ENCODE results near the gene ZNF543. TPM values are rescaled to one million over a fixed set of nuclear protein-coding genes. Genes with fewer than 3 reads are reported as not detected.
"Not testable (repeated sequence)": the region's sequence is repeated elsewhere in the genome, so short reads cannot be mapped to it uniquely, and the experiment has no call there.

The ZNF543 gene
- total RNA-seq, 1 donor from 2014 or later, result 7.8 TPM

DNA sequence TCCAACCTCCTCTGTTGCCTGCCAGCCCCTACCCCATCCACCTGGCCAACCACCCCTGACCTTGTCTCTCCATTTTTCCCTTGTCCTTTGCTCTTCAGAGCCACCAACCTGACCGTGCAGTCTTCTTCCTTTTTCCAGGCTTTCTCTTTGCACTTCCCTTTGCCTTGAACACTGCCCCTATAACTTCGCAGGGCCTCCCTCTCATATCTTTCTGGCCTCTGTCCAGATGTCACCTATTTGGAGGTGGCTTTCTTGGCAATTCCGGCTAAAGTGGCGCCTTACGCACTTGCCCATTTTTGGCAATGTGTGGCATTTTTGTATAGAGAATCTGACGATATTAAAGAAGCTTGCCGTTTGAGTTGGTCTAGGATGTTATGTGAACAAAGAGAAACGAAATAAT lies 844 bp downstream of the ZNF543 start:
- no peak for DNase-seq (ENCODE audit: low read depth in 2 of 2)

DNA sequence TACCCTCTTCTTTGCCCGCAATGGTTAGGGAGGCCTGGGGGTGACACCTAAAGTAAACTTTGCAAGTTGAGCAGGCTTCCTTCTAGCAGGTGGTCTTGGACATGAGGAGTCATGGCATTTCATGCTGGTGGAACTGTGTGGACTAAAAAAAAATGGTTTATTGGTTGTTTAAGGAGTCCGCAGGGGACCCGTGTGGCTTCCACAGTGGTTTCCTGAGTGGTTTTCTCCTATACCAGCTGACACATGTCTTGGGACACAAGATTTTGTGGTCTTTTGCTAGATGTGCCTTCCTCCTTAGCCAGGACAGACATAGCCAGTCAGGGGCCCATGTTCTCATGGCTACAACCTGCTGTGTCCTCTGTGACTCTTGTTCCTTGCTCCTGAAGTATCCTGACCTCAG lies 1.5 kb downstream of the ZNF543 start:
- no peak for DNase-seq (ENCODE audit: low read depth in 2 of 2)

DNA sequence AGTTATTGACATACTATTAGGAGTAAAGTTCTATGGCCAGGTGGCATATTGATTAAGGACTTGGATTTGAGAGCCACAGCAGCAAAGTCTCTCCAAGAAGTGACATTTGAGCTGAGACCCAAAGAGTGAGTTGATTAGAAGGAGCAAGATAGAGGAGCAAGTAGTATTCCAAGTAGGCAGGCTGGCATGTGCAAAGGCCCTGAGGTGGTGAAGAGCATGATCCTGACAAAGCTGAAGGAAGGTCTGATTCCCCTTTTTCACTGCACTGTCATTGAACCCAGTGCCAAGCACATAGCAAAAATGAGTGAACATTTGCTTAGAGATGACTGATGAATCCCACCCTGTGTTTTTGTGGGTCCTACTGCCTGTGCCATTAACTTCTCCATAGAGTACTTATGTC lies 4.7 kb downstream of the ZNF543 start:
- no peak for DNase-seq (ENCODE audit: low read depth in 2 of 2)

DNA sequence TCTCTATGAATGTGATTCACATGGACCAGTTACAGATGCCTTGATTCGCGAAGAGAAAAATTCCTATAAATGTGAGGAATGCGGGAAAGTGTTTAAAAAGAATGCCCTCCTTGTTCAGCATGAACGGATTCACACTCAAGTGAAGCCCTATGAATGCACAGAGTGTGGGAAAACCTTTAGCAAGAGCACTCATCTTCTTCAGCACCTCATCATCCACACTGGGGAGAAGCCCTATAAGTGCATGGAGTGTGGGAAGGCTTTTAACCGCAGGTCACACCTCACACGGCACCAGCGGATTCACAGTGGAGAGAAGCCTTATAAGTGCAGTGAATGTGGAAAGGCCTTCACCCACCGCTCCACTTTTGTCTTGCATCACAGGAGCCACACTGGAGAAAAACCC lies 7.7 kb downstream of the ZNF543 start:
- no peak for DNase-seq (ENCODE audit: low read depth in 2 of 2)

DNA sequence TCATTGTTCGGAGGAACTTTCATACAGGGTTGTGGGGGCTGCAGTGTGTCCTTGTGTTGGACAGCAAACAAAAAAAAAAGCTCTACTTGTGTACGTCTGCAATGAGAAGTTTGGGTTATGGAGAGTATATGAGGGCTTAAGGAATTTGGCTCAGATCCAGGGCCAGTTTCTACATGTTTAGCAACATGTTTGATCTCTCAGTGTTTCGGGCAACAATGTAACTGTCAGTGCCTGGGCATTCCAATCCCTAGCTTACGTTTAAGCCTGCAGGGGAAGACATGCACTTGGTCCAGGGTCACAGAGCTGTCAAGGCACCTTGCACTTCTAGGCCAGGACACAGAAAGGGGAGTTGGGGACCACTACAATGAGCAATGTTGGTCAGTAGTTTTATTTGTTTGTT lies 13.9 kb downstream of the ZNF543 start:
- no peak for DNase-seq (ENCODE audit: low read depth in 2 of 2)

DNA sequence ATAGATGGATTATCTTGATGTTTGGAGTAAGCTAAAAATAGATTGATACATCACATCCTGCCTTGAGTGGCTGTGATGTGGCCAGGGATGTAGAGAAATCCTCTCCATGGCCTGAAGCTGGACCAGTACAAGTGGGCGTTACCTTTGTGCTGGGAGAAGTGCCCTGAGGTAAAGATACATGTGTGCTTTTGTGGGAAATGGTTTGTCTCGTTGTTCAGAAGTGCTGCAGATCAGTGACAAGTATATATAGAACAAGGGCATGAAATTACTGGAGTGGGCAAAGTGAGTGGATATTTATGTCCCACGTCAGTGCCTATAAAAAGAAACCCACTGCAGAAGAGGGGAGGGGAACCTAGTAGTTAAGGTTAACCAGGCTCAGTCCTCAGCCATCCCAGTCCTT lies 18.6 kb downstream of the ZNF543 start:
- DNase-seq (ENCODE audit: low read depth in 2 of 2), result no peak

DNA sequence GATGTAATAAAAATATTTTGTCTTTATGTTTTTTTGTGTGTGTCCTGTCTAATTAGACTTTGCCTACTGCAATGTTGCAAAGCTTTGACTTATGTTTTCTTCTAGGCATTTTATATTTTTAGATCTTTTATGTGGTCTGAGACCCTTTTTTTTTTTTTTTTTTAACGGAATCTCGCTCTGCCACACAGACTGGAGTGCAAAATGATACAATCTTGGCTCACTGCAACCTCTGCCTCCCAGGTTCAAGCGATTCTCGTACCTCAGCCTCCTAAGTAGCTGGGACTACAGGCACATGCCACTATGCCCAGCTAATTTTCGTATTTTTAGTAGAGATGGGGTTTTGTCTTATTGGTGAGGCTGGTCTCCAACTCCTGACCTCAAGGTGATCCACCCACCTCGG lies 22.3 kb downstream of the ZNF543 start:
- no peak for DNase-seq (ENCODE audit: low read depth in 2 of 2)

DNA sequence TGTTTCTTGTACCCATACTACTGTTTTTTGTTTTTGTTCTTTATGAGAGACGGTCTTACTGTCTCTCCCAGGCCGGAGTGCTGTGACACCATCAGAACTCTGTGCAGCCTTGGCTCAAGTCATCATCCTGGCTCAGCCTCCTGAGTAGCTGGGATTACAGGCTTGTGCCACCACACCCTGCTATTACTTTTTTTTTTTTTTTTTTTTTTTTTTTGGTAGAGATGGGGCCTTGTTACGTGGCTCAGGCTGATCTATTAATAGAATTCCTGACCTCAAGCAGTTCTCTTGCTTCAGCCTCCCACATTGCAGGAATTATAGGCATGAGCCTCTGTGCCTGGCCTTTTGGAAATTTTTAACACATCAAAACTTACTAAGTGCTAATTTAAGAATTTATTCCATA lies 27.9 kb downstream of the ZNF543 start:
- no peak for DNase-seq (ENCODE audit: low read depth in 2 of 2)

DNA sequence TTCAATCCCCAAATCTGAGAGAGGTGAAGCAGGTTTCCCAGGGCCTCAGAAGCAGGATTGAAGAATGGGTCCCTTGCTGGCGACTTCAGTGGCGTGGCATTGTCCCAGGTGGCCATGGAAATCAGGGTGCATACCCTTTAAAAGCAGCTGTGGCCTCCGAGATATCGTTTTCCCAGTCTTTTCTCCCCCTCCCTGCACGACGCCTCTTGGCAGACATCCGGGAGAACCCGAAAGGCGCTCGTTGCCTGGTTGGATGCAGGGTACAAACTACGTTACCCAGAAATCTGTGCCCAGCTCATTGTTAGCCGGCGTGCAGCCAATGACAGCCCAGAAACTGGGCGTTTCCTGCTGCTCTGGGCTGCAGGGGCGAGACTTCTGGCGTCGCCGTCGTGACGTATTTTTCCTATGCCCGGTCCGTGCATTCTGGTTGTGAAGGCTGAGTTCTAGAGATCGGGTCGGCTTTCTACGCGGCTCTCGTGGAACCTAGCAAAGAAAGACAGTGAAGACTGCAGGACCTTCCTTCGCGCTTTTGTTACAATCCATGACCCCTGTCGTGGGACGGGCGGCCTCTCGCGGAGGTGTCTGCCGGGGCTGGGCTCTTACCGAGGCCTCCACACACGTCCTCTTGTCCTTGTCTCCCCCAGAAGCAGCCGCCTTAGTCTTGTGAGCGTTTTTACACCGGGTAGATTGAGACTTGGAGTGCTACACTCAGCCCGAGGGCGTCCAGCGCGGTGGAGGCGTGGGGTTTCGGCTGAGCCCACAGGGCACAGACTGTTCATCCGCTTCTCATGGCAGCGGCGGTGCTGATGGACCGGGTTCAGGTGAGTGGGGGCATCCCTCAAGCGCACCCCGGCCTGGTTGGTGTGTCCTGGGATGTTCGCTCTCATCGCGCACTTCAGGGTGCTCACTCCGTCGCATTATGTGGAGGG lies 30.9 kb downstream of the ZNF543 start, which contains the start of gene ZNF304:
TSS of gene ZNF304 (plus strand) at position 395 of the 929 bp plus-strand sequence. CDS start at position 789, 394 bp downstream.
- DNase-seq (ENCODE audit: low read depth in 2 of 2), result peak; percentile 87 to 96

DNA sequence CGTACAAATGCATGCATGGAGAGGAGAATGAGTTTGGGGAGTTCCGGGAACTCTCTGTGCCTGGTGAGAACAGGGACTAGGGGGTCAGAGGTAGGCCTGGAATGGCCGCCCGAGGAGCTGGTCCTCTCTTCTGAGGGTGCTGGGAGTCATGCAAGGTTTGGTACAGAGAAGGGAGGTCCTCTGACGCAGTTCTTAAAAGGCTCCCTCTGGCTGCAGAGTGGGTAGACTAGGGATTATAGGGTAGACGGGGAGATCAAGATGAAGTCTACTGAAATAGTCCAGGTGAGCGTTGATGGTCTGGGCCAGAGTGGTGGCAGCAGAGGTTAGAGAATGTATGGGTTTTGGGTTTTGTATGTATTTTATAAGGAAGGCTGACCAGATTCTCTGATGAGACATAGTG lies 31.6 kb downstream of the ZNF543 start:
- DNase-seq (ENCODE audit: low read depth in 2 of 2), result peak in 1 of 2 donors; percentile 2

DNA sequence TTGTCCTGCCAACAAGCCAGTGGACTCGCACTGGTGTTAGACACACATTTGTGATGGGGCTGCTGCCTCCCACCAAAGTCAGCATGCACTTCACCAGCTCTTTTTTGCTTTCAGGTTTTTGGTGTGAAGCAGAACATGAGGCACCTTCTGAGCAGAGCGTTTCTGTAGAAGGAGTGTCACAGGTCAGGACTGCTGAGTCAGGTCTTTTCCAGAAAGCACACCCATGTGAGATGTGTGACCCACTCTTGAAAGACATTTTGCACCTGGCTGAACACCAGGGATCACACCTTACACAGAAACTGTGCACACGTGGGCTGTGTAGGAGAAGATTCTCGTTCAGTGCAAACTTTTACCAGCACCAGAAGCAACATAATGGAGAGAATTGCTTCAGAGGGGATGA lies 35.6 kb downstream of the ZNF543 start:
- no peak for DNase-seq (ENCODE audit: low read depth in 2 of 2)

DNA sequence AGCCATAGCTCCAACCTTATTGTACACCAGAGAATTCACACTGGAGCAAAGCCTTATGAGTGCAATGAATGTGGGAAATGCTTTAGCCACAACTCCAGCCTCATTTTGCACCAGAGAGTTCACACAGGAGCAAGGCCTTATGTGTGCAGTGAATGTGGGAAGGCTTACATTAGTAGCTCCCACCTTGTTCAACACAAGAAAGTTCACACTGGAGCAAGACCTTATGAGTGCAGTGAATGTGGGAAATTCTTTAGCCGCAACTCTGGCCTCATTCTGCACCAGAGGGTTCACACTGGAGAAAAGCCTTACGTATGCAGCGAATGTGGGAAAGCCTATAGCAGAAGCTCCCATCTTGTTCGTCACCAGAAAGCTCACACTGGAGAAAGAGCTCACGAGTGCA lies 37.1 kb downstream of the ZNF543 start:
- DNase-seq (ENCODE audit: low read depth in 2 of 2), result no peak

DNA sequence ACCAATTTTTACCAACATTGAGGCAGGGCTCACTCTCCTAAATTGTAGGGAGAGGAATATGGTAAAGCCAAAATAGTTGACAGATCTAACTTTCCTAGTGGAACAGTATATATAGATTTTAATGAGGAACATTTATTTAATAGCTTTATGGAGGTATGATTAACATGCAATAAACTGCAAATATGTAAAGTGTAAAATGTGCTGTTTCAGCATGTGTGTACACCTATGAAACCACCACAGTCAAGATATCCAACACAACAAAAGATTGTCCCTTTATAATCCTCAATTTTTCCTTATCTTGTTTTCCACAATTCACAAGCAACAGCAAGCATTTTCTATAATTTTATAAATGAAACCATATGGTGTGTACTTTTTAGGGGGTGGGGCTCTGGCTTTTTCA lies 39.0 kb downstream of the ZNF543 start:
- DNase-seq (ENCODE audit: low read depth in 2 of 2), result no peak

DNA sequence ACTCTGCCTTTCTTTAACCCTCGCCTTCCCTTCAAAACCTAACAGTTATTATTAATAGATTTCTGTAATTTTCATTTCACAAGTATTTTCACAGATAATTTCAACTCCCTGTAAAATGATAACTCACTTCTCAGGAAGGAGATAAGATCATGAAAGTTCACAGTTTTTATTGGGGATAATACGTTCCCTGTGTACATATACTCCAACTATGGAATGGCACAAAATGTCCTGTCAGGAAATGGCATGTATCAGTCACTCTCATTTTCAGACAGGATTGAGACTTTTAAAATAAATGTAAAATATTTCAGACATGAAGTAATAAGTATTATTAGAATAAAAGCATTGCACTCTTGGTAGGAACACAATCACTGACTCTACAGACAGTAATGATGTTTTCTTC lies 42.1 kb downstream of the ZNF543 start:
- DNase-seq (ENCODE audit: low read depth in 2 of 2), result no peak

DNA sequence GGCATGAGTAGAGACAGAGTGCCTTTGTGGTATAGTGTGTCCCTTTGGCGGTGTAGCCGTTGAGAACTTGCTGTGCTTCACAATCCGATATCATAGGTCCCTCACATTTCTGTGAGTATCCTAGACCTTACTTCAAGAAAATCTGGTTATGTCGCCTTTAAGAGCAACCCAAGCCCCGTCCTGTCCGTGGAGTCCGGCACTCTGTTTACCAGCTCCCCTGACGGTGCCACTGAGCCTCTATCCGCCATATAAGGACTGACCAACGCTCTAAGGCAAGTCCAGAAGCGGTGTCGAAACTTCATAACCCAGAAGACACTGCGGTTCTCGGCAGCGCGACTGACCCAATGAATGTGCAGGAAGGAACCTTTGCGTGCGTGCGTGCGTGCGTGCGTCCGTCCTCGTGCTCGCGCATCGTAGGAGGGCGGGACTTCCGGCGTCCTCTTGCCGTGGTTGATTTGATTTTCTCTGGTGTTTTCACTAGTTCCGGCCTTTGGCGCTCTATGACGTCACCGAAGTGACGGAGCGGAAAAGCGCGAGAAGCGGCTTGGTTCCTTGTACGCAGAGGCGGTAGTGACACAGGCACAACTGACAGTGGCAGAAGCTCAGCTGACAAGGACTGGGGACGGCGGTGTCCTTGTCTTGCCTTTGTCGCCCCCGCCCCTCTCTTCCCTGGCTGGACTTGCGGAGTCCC lies 42.9 kb downstream of the ZNF543 start, which contains the start of the genes TRAPPC2B and ZNF547:
TSS of gene TRAPPC2B (plus strand) at position 555 of the 691 bp plus-strand sequence. CDS start 1,283 bp downstream, outside the sequence.
TSS of gene ZNF547 (plus strand) at position 555 of the 691 bp plus-strand sequence. CDS start 5,005 bp downstream, outside the sequence.
- peak; percentile 99 to 100 for DNase-seq (ENCODE audit: low read depth in 2 of 2)

DNA sequence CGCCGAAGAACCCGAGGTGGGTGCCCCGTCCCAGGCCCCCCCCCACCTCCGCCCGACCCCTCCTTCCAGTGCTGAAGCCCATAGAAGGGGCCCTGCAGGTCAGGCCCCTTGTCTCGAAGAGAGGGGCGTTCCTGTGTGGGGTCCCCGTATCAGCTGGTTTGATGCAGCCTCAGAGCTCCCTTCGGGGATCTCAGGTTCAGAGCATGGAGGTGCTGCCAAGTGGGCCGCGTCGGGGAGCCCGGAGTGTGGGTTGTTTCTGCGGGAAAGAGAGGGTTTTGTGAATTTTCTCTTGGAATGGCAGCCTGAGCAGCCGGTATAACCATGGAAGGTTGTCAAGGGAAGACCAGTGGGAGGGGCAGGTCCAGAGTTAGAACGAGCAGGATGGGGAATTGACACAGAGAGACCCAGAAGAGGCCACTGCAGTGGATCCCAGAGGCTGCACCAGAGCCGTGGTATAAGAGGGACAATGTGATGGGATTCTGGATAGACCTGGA lies 43.5 kb downstream of the ZNF543 start:
- peak in 1 of 2 donors; percentile 11 for DNase-seq (ENCODE audit: low read depth in 2 of 2)

DNA sequence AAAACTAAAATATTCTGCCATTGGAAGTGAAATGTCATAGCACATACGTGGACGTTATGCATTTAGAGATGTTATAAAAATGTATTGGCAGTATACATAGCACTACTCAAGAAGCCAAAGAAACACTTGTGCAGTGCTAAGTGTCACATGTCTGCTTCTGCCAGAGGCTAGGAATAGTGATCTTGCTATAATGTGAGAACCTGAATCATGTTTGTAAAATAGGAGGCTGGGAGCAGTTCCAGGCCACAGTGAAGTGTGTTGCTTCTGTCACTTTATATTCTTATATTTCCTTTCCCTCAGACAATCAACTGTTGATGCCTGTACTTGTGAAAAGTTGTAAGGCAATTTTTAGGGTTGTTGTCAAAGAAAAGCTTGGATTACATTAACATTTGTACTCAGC lies 46.5 kb downstream of the ZNF543 start:
- no peak for DNase-seq (ENCODE audit: low read depth in 2 of 2)

DNA sequence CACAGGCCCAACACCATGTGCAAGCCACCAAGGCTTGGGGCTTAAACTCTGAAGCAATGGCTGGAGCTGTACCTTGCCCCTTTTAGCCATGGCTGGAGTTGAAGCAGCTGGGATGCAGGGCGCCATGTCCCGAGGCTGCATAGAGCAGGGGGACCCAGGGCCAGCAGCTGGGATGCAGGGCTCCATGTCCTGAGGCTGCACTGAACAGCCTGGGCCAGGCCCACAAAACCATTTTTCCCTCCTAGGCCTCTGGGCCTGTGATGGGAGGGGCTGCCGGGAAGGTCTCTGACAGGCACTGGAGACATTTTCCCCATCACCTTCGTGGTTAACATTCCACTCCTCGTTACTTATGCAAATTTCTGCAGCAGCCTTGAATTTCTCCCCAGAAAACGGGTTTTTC lies 53.9 kb downstream of the ZNF543 start:
- DNase-seq (ENCODE audit: low read depth in 2 of 2), result no peak

DNA sequence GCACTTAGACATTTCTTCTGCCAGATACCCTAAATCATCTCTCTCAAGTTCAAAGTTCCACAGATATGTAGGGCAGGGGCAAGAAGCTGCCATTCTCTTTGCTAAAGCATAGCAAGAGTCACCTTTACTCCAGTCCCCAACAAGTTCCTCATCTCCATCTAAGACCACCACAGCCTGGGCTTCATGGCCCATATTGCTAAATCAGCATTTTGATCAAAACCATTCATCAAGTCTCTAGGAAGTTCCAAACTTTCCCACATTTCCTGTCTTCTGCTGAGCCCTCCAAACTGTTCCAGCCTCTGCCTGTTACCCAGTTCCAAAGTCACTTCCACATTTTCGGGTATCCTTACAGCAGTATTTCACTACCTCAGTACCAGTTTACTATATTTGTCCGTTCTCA lies 54.4 kb downstream of the ZNF543 start:
- not testable (repeated sequence) for DNase-seq (ENCODE audit: low read depth in 2 of 2)

DNA sequence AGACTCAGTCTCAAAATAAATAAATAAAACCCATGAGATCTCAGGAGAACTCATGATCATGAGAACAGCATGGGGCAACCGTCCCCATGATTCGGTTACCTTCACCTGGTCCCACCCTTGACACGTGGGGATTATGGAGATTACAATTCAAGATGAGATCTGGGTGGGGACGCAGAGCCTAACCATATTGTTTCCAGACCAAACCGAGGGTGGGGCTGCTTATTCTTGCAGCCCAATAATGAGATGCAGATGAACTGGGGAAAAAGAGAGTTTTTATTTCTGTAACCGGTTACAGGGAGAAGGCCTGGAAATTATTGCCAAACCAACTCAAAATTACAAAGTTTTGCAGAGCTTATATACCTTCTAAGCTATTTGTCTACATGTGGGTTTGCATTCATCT lies 55.9 kb downstream of the ZNF543 start:
- DNase-seq (ENCODE audit: low read depth in 2 of 2), result no peak

DNA sequence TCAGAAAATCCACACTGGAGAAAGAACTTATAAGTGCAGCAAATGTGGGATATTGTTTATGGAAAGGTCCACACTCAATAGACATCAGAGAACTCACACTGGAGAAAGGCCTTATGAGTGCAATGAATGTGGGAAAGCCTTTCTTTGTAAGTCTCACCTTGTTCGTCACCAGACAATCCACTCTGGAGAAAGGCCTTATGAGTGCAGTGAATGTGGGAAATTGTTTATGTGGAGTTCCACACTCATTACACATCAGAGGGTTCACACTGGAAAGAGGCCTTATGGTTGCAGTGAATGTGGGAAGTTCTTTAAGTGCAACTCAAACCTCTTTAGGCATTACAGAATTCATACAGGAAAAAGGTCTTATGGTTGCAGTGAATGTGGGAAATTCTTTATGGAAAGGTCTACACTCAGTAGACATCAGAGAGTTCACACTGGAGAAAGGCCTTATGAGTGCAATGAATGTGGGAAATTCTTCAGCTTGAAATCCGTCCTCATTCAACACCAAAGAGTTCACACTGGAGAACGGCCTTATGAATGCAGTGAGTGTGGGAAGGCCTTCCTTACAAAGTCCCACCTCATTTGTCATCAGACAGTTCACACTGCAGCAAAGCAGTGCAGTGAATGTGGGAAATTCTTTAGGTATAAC lies 57.4 kb downstream of the ZNF543 start:
- DNase-seq (ENCODE audit: low read depth in 2 of 2), result no peak
